Left ventricle myocardium inferior (tissue), 1 donor: Measurements from ENCODE around the gene SRL. TPM values are rescaled to one million over a fixed set of nuclear protein-coding genes. Genes with fewer than 3 reads are reported as not detected.
A peak's percentile ranks its signal among the peaks of the same experiment; 100 is the strongest.

Experiments
- DNase-seq: peaks from one replicate; pipeline ENCODE4 v3.0.0-alpha.2; 2020
- H3K27ac ChIP-seq: fragments of 200-600 bp; replicated peaks from 2 replicates; pipeline ENCODE4 v1.8.0; 2021
- H3K27me3 ChIP-seq: fragments of 200-600 bp; 2 replicates; pipeline ENCODE4 v1.8.0; 2021; ENCODE audit warnings: low read depth
- H3K36me3 ChIP-seq: fragments of 200-600 bp; 2 replicates; pipeline ENCODE4 v1.8.0; 2021
- H3K4me1 ChIP-seq: fragments of 200-600 bp; 2 replicates; pipeline ENCODE4 v1.8.0; 2021
- H3K4me3 ChIP-seq: fragments of 200-600 bp; 2 replicates; pipeline ENCODE4 v1.8.0; 2021; ENCODE audit warnings: mild to moderate bottlenecking, moderate library complexity
- H3K9me3 ChIP-seq: fragments of 200-600 bp; replicated peaks from 2 replicates; pipeline ENCODE4 v1.8.0; 2021
- intact Hi-C: fragments of 100-400 bp; cut with micrococcal nuclease; formaldehyde crosslinking; loops from one replicate; pipeline ENCODE4 v1.11.0; 2022
- total RNA-seq: library from RNA; stranded (reverse); fragmentation: NEBNext Ultra II Directional; extraction: Animal tissue kit (Norgen Biotek cat#: 25700); gene quantifications from one replicate; pipeline ENCODE4 v1.2.1, GENCODE V29; 2021
- TF ChIP-seq, protein P1 (sequence below): fragments of 200-600 bp; IDR thresholded peaks from 2 replicates; pipeline ENCODE4 v1.8.0; 2021; ENCODE audit warnings: antibody characterized with exemption, mild to moderate bottlenecking, borderline replicate concordance
- donor health status: DM: no; HTN: yes; CAD: no; lungs with severe emphysema.

The SRL gene
- total RNA-seq, 1 donor from 2014 or later = 445 TPM

DNA sequence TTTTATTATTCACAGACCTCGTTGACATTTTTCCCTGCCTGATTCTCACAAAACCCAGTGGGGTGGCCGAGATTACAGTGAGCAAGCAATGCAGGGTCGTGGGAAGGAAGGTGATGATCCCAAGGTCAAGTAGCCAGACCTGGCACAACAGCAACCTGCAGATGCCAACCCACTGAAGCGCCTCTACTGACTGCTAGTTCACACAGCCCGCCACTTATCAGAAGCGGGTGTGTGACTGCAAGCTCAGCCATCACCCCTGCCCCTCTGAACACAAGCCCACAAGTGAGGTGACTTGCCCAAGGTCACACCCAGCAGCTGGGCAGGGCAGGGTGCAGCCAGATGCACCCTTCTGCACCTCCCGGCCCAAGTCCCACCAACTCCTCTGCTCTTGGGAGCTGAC is 23.8 kb upstream of the SRL start:
- Histone ChIP-seq H3K4me3 (no peak overlapping the region), H3K9me3 (no peaks in the 10 kb centered on the region), H3K27me3 (no peaks in the 10 kb centered on the region), H3K27ac (peak overlapping the region; percentile 40), H3K36me3 (peaks cover 12% of the 10 kb centered on the region), H3K4me1 (peaks cover 33% of the 10 kb centered on the region)
- no peak for DNase-seq
- TF ChIP-seq, protein P1, sequence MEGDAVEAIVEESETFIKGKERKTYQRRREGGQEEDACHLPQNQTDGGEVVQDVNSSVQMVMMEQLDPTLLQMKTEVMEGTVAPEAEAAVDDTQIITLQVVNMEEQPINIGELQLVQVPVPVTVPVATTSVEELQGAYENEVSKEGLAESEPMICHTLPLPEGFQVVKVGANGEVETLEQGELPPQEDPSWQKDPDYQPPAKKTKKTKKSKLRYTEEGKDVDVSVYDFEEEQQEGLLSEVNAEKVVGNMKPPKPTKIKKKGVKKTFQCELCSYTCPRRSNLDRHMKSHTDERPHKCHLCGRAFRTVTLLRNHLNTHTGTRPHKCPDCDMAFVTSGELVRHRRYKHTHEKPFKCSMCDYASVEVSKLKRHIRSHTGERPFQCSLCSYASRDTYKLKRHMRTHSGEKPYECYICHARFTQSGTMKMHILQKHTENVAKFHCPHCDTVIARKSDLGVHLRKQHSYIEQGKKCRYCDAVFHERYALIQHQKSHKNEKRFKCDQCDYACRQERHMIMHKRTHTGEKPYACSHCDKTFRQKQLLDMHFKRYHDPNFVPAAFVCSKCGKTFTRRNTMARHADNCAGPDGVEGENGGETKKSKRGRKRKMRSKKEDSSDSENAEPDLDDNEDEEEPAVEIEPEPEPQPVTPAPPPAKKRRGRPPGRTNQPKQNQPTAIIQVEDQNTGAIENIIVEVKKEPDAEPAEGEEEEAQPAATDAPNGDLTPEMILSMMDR = no peak
- intact Hi-C loops = no loop called here

DNA sequence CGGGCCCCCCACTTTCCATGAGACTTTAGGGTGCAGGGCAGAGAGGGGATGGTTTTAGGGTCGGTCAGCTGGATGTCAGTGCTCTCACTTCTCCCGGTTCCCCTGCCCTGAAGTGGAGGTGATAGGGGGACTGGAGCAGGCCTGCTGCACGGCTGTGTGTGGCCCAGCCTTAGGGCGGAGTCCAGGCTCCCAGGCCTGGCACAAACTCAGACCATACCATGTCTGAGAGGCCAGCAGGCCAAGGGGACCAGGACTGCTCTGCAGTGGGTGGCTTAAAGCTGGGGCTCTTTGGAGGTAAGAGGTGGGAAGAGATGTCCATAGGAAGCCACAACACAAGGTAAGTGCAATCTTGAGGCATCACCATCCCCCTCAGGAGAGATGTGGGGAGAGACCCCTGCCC is 22.7 kb upstream of the SRL start:
- no peaks in the 10 kb centered on the region for H3K27me3 ChIP-seq
- H3K4me1 ChIP-seq = peaks cover 30% of the 10 kb centered on the region
- no peaks in the 10 kb centered on the region for H3K9me3 ChIP-seq
- H3K36me3 ChIP-seq = peaks cover 23% of the 10 kb centered on the region
- peak overlapping the region; percentile 71 for H3K27ac ChIP-seq
- DNase-seq = no peak
- TF ChIP-seq, protein P1 = no peak
- no peak overlapping the region for H3K4me3 ChIP-seq
- intact Hi-C loops = no loop called here

GRCh38 chr16:4263504-4264436 is 21.9 kb upstream of the SRL start:
- H3K4me1 ChIP-seq = peaks cover 30% of the 10 kb centered on the region
- TF ChIP-seq, protein P1 = no peak
- peaks cover 31% of the 10 kb centered on the region for H3K36me3 ChIP-seq
- H3K27me3 ChIP-seq = no peaks in the 10 kb centered on the region
- peak overlapping the region; percentile 30 for H3K4me3 ChIP-seq
- peak overlapping the region; percentile 71 for H3K27ac ChIP-seq
- H3K9me3 ChIP-seq = no peaks in the 10 kb centered on the region
- DNase-seq = peak; percentile 85
- intact Hi-C loops = no loop called here

GRCh38 chr16:4262303-4262835 is 20.5 kb upstream of the SRL start:
- no peak for DNase-seq
- TF ChIP-seq, protein P1 = no peak
- Histone ChIP-seq H3K4me1 (peaks cover 30% of the 10 kb centered on the region), H3K9me3 (no peaks in the 10 kb centered on the region), H3K36me3 (peaks cover 34% of the 10 kb centered on the region), H3K27ac (no peak overlapping the region), H3K27me3 (no peaks in the 10 kb centered on the region), H3K4me3 (no peak overlapping the region)
- intact Hi-C loops = no loop called here

DNA sequence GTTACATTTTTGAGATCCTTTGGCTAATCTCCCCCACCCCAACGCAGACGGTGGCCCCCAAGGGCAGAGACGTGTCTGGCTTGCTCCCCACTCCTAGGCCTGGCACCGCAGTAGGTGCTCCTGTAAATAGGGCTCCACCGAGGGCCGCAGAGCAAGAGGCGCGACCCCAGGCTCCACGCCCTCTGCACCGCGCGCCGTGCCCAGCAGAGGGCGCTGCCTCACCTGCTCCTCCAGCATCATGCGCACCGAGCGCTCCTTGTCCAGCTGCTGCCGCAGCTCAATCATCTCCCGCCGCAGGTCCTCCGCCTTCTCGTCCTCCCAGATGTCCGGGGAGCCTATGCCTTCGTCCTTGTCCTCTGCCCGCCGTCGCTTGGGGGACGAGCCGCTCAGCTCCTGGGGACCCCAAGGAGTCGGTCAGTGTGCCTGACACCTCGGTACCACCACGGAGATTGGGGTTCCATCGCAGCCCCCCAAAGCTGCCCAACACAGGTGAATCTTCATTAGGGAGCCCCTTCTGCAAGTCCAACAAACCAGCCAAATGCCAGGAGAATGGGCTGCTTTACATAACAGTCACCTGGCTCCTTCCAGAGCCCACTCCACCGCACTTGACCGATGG is 19.8 kb upstream of the SRL start:
- DNase-seq = no peak
- intact Hi-C loops = no loop called here
- Histone ChIP-seq H3K9me3 (no peaks in the 10 kb centered on the region), H3K27me3 (no peaks in the 10 kb centered on the region), H3K4me1 (peaks cover 30% of the 10 kb centered on the region), H3K27ac (no peak overlapping the region), H3K36me3 (peaks cover 34% of the 10 kb centered on the region), H3K4me3 (no peak overlapping the region)
- TF ChIP-seq, protein P1 = peak; percentile 71
